IMR-90 (cell line): ENCODE results near the gene PCDHA1. TPM values are rescaled to one million over a fixed set of nuclear protein-coding genes. Genes with fewer than 3 reads are reported as not detected.

Experiments
- ATAC-seq: fragments of 200-7000 bp; cut with Tn5 transposase; 2 replicates; pipeline ENCODE4 v1.9.1; 2020; ENCODE audit warnings: low read depth, mild to moderate bottlenecking, moderate library complexity
- BruUV-seq: library from RNA; stranded (reverse); fragments of 400-500 nt; replicated peaks from 2 replicates; lab custom pipeline; 2021; lab: Mats Ljungman, UMichigan
- CTCF ChIA-PET: fragments of 300-600 bp; formaldehyde crosslinking; extraction: SDS; loops from one replicate; lab custom pipeline; 2021; ENCODE audit warnings: antibody characterized with exemption; lab: Yijun Ruan, JAX
- POLR2A ChIA-PET: fragments of 300-600 bp; sonication (Branson Sonifier 250); formaldehyde crosslinking; loops from one replicate; lab custom pipeline; 2022; ENCODE audit warnings: antibody characterized with exemption; ENCODE audit not compliant: unreplicated experiment; lab: Charles Lee
- DNase-seq: peaks from one replicate; pipeline ENCODE4 v3.0.0; 2013
- H2AFZ ChIP-seq: replicated peaks from 2 replicates; pipeline ENCODE3; 2013; ENCODE audit warnings: low read length, mild to moderate bottlenecking; ENCODE audit not compliant: poor library complexity
- H2AK5ac ChIP-seq: 2 replicates; pipeline ENCODE4 v1.6.1; 2013; ENCODE audit warnings: low read depth, low read length, inconsistent platforms
- H2AK9ac ChIP-seq: replicated peaks from 2 replicates; pipeline ENCODE3; 2013; ENCODE audit warnings: mild to moderate bottlenecking, low read depth, low read length, moderate library complexity; ENCODE audit not compliant: poor library complexity
- H2BK120ac ChIP-seq: 2 replicates; pipeline ENCODE4 v1.6.1; 2013; ENCODE audit warnings: low read depth, low read length, inconsistent platforms
- H2BK15ac ChIP-seq: 3 replicates; pipeline ENCODE4 v1.6.1; 2013; ENCODE audit warnings: low read depth, low read length, inconsistent platforms
- H2BK20ac ChIP-seq: 2 replicates; pipeline ENCODE4 v1.6.1; 2013; ENCODE audit warnings: low read depth, mild to moderate bottlenecking, inconsistent platforms, low read length, moderate library complexity
- H2BK5ac ChIP-seq: 2 replicates; pipeline ENCODE4 v1.6.1; 2013; ENCODE audit warnings: mild to moderate bottlenecking, low read depth, low read length, inconsistent platforms; ENCODE audit not compliant: poor library complexity, severe bottlenecking
- H3K14ac ChIP-seq: replicated peaks from 2 replicates; pipeline ENCODE4 v1.6.1; 2013; ENCODE audit warnings: low read depth, low read length, inconsistent platforms
- H3K18ac ChIP-seq: 2 replicates; pipeline ENCODE4 v1.6.1; 2013; ENCODE audit warnings: low read depth, low read length, control low read depth
- H3K23ac ChIP-seq: 2 replicates; pipeline ENCODE4 v1.6.1; 2013; ENCODE audit warnings: low read depth, low read length, inconsistent platforms
- H3K27ac ChIP-seq: 2 replicates; pipeline ENCODE4 v1.5.1; 2013; ENCODE audit warnings: mild to moderate bottlenecking, control low read depth, low read length; ENCODE audit not compliant: insufficient read depth
- H3K27me3 ChIP-seq: 2 replicates; pipeline ENCODE4 v1.6.1; 2013; ENCODE audit warnings: low read length; ENCODE audit not compliant: control insufficient read depth, insufficient read depth
- H3K36me3 ChIP-seq: 2 replicates; pipeline ENCODE4 v1.6.1; 2013; ENCODE audit warnings: low read length, mixed read lengths; ENCODE audit not compliant: control insufficient read depth, insufficient read depth
- H3K4ac ChIP-seq: 2 replicates; pipeline ENCODE4 v1.6.1; 2013; ENCODE audit warnings: low read depth, low read length, inconsistent platforms
- H3K4me1 ChIP-seq: 2 replicates; pipeline ENCODE4 v1.6.1; 2013; ENCODE audit warnings: low read length, mixed read lengths; ENCODE audit not compliant: control insufficient read depth, insufficient read depth
- H3K4me2 ChIP-seq: 2 replicates; pipeline ENCODE4 v1.6.1; 2013; ENCODE audit warnings: low read depth, mild to moderate bottlenecking, control low read depth, low read length, moderate library complexity
- H3K4me3 ChIP-seq: 2 replicates; pipeline ENCODE4 v1.5.1; 2013; ENCODE audit warnings: low read depth, mild to moderate bottlenecking, control low read depth, low read length, moderate library complexity; ENCODE audit not compliant: insufficient read depth
- H3K56ac ChIP-seq: 2 replicates; pipeline ENCODE4 v1.6.1; 2013; ENCODE audit warnings: low read length, inconsistent platforms; ENCODE audit not compliant: insufficient read depth; ENCODE audit errors: extremely low read depth
- H3K79me1 ChIP-seq, 2 experiments: 2 replicates each; pipeline ENCODE4 v1.6.1; 2013; ENCODE audit warnings: low read length in 2 of 2, inconsistent platforms in 1 of 2, low read depth in 1 of 2
- H3K9ac ChIP-seq: 2 replicates; pipeline ENCODE4 v1.6.1; 2013; ENCODE audit warnings: low read depth, low read length, control low read depth
- H3K9me1 ChIP-seq: 2 replicates; pipeline ENCODE4 v1.6.1; 2013; ENCODE audit warnings: low read length, inconsistent platforms; ENCODE audit not compliant: insufficient read depth
- H3K9me3 ChIP-seq: 2 replicates; pipeline ENCODE4 v1.6.1; 2013; ENCODE audit warnings: low read length; ENCODE audit not compliant: control insufficient read depth, insufficient read depth
- H4K20me1 ChIP-seq: 2 replicates; pipeline ENCODE4 v1.6.1; 2013; ENCODE audit warnings: low read length, inconsistent platforms; ENCODE audit not compliant: insufficient read depth
- H4K5ac ChIP-seq: 2 replicates; pipeline ENCODE4 v1.6.1; 2013; ENCODE audit warnings: mild to moderate bottlenecking, low read depth, low read length, control low read depth
- H4K8ac ChIP-seq, 2 experiments: 2 replicates each; pipeline ENCODE4 v1.6.1; 2013; ENCODE audit warnings: low read depth in 2 of 2, low read length in 2 of 2, control low read depth in 1 of 2, inconsistent platforms in 1 of 2
- H4K91ac ChIP-seq: 2 replicates; pipeline ENCODE4 v1.6.1; 2013; ENCODE audit warnings: low read depth, low read length, inconsistent platforms; ENCODE audit not compliant: insufficient read depth
- BHLHE40 ChIP-seq: fragments of 150-350 bp; IDR thresholded peaks from 2 replicates; pipeline ENCODE4 v1.6.1; 2016; ENCODE audit warnings: mild to moderate bottlenecking, low read depth, low read length
- CEBPB ChIP-seq: IDR thresholded peaks from 2 replicates; pipeline ENCODE4 v1.6.1; 2012; ENCODE audit warnings: low read depth, low read length, improper control_type of control experiment
- CHD1 ChIP-seq: IDR thresholded peaks from 2 replicates; pipeline ENCODE4 v1.6.1; 2012; ENCODE audit warnings: low read depth, low read length, improper control_type of control experiment
- CTCF ChIP-seq: conservative IDR thresholded peaks from 2 replicates; pipeline ENCODE4 v1.5.1; 2012; ENCODE audit warnings: mild to moderate bottlenecking, low read depth, low read length, improper control_type of control experiment
- ELK1 ChIP-seq: fragments of 150-350 bp; IDR thresholded peaks from 2 replicates; pipeline ENCODE4 v1.6.1; 2016; ENCODE audit warnings: low read depth, mild to moderate bottlenecking, low read length, moderate library complexity, borderline replicate concordance
- FOS ChIP-seq: fragments of 150-350 bp; IDR thresholded peaks from 2 replicates; pipeline ENCODE4 v1.6.1; 2016; ENCODE audit warnings: low read depth, low read length
- MAFK ChIP-seq: IDR thresholded peaks from 2 replicates; pipeline ENCODE4 v1.6.1; 2012; ENCODE audit warnings: low read depth, low read length, improper control_type of control experiment
- MXI1 ChIP-seq: IDR thresholded peaks from 2 replicates; pipeline ENCODE4 v1.6.1; 2012; ENCODE audit warnings: low read depth, mild to moderate bottlenecking, low read length, moderate library complexity, borderline replicate concordance
- NFE2L2 ChIP-seq: fragments of 150-350 bp; IDR thresholded peaks from 2 replicates; pipeline ENCODE4 v1.6.1; 2016; ENCODE audit warnings: low read depth, mild to moderate bottlenecking, low read length
- POLR2A ChIP-seq: IDR thresholded peaks from 2 replicates; pipeline ENCODE4 v1.6.1; 2012; ENCODE audit warnings: mild to moderate bottlenecking, low read depth, low read length
- RAD21 ChIP-seq: IDR thresholded peaks from 2 replicates; pipeline ENCODE4 v1.6.1; 2012; ENCODE audit warnings: low read length, improper control_type of control experiment
- RFX5 ChIP-seq: IDR thresholded peaks from 2 replicates; pipeline ENCODE4 v1.8.0; 2012; ENCODE audit warnings: low read depth, mild to moderate bottlenecking, low read length, moderate library complexity
- SMC3 ChIP-seq: fragments of 150-350 bp; IDR thresholded peaks from 2 replicates; pipeline ENCODE4 v1.6.1; 2016; ENCODE audit warnings: low read depth, mild to moderate bottlenecking, antibody characterized with exemption, low read length, moderate library complexity
- USF2 ChIP-seq: fragments of 150-350 bp; IDR thresholded peaks from 2 replicates; pipeline ENCODE4 v1.6.1; 2017; ENCODE audit warnings: mild to moderate bottlenecking, antibody characterized with exemption, low read length, low read depth
- whole genome bisulfite sequencing, 2 experiments: methylation state at CpG; one replicate each; pipeline versions ENCODE4 v1.1.5 to v1.1.7; 2013; ENCODE audit warnings: missing lambda C conversion rate in 2 of 2; ENCODE audit not compliant: insufficient read length in 1 of 2; ENCODE audit errors: extremely low coverage in 2 of 2; 5-methylcytosine and 5-hydroxymethylcytosine counted together
- dilution Hi-C: fragments of 300-500 bp; cut with HindIII; formaldehyde crosslinking; loops from one replicate; pipeline ENCODE4 v1.14.3; 2018; ENCODE audit warnings: low sequenced_read_pairs; ENCODE audit not compliant: unreplicated experiment
- in situ Hi-C: fragments of 300-500 bp; cut with MboI; formaldehyde crosslinking; loops from 3 replicates; pipeline ENCODE4 v1.14.3; 2019; ENCODE audit warnings: low sequenced_read_pairs, inconsistent platforms, mixed read lengths
- intact Hi-C: fragments of 100-400 bp; cut with micrococcal nuclease; formaldehyde crosslinking; loops from 2 replicates; pipeline ENCODE4 v1.10.0; 2022
- polyA plus RNA-seq, 3 experiments: library from polyadenylated mRNA; depleted of rRNA; stranded (reverse); fragments of >200 nt; gene quantifications; 2 replicates each; pipeline ENCODE4 v1.2.3, GENCODE V29; 2012; ENCODE audit warnings: low replicate concordance in 1 of 3
- total RNA-seq: library from RNA; depleted of rRNA; stranded (reverse); fragments of >200 nt; gene quantifications from 2 replicates; pipeline ENCODE4 v1.2.3, GENCODE V29; 2012

PCDHA1 gene
- total and polyA plus RNA-seq, 2 of the 4 experiments (the other 2 are of a cell fraction): under 0.01 to 0.05 TPM

GRCh38 chr5:141039517-141039916 is 253.6 kb downstream of the PCDHA1 start:
- intact Hi-C loops: no loop called here
- POLR2A ChIA-PET: no interaction called here
- no peak overlapping the region for H3K9ac ChIP-seq
- TF ChIP-seq SMC3 (no peak), FOS (no peak), MAFK (no peak), MXI1 (no peak), CHD1 (no peak), CTCF (no peak), ELK1 (no peak), RAD21 (no peak), BHLHE40 (no peak), CEBPB (no peak), USF2 (no peak), NFE2L2 (no peak), RFX5 (no peak), POLR2A (no peak)
- H3K4ac ChIP-seq: no peak overlapping the region
- no peak overlapping the region for H2AK9ac ChIP-seq
- no peaks in the 10 kb centered on the region for H4K20me1 ChIP-seq
- H3K27me3 ChIP-seq: no peaks in the 10 kb centered on the region
- H2BK15ac ChIP-seq: no peak overlapping the region
- H3K4me3 ChIP-seq: no peak overlapping the region
- CTCF ChIA-PET: no interaction called here
- BruUV-seq: no TSS peak
- H2BK20ac ChIP-seq: no peak overlapping the region
- in situ Hi-C loops: no loop called here
- H3K56ac ChIP-seq: no peak overlapping the region
- H2BK120ac ChIP-seq: no peak overlapping the region
- H2BK5ac ChIP-seq: no peak overlapping the region
- H3K18ac ChIP-seq: no peak overlapping the region
- no peak overlapping the region for H2AK5ac ChIP-seq
- H3K4me2 ChIP-seq: no peak overlapping the region
- H3K9me3 ChIP-seq: peaks cover 7% of the 10 kb centered on the region
- DNase-seq (no peak), ATAC-seq (no peak)
- dilution Hi-C loops: no loop called here
- no peak overlapping the region for H3K14ac ChIP-seq
- H3K4me1 ChIP-seq: no peaks in the 10 kb centered on the region
- WGBS, 2 experiments: 50% methylated on average over 1 of the region's 3 CpGs; no CpG with 5 or more reads in 1 of the 2 experiments
- H2AFZ ChIP-seq: no peak overlapping the region
- H3K79me1 ChIP-seq: no peaks in the 10 kb centered on the region
- H3K27ac ChIP-seq: no peak overlapping the region
- H3K36me3 ChIP-seq: no peaks in the 10 kb centered on the region
- no peak overlapping the region for H4K8ac ChIP-seq
- no peak overlapping the region for H4K91ac ChIP-seq
- H3K23ac ChIP-seq: no peak overlapping the region
- no peaks in the 10 kb centered on the region for H3K9me1 ChIP-seq
- H4K5ac ChIP-seq: no peak overlapping the region
